GM23338 (cell line): ENCODE results near the gene SRCAP. TPM values are rescaled to one million over a fixed set of nuclear protein-coding genes. Genes with fewer than 3 reads are reported as not detected.

Experiments
- ATAC-seq: fragments of 200-7000 bp; cut with Tn5 transposase; 3 replicates; pipeline ENCODE4 v1.9.1; 2020
- DNase-seq: peaks from one replicate; pipeline ENCODE4 v3.0.0-alpha.2; 2015; ENCODE audit warnings: low spot score
- H2AFZ ChIP-seq: fragments of 200-600 bp; sonication (generic); 2 replicates; pipeline ENCODE4 v1.8.0; 2016; ENCODE audit warnings: antibody characterized with exemption, mild to moderate bottlenecking, moderate library complexity
- H3F3A ChIP-seq: fragments of 200-600 bp; sonication (generic); replicated peaks from 2 replicates; pipeline ENCODE4 v1.8.0; 2017; ENCODE audit warnings: antibody characterized with exemption, mixed run types, low read depth
- H3K27ac ChIP-seq: fragments of 200-600 bp; sonication (generic); 2 replicates; pipeline ENCODE4 v1.6.1; 2016; ENCODE audit warnings: low read depth
- H3K27me3 ChIP-seq: fragments of 200-600 bp; sonication (generic); 2 replicates; pipeline ENCODE4 v1.8.0; 2016; ENCODE audit warnings: mild to moderate bottlenecking, mixed run types, moderate library complexity; ENCODE audit not compliant: insufficient read depth
- H3K36me3 ChIP-seq: fragments of 200-600 bp; sonication (generic); 2 replicates; pipeline ENCODE4 v1.8.0; 2016; ENCODE audit warnings: mild to moderate bottlenecking; ENCODE audit not compliant: insufficient read depth
- H3K4me1 ChIP-seq: fragments of 200-600 bp; sonication (generic); 2 replicates; pipeline ENCODE4 v1.8.0; 2016; ENCODE audit warnings: mild to moderate bottlenecking, moderate library complexity; ENCODE audit not compliant: insufficient read depth
- H3K4me2 ChIP-seq: fragments of 200-600 bp; sonication (generic); 2 replicates; pipeline ENCODE4 v1.7.1; 2017; ENCODE audit warnings: mixed run types
- H3K4me3 ChIP-seq: fragments of 200-600 bp; sonication (generic); 2 replicates; pipeline ENCODE4 v1.6.1; 2016; ENCODE audit warnings: mixed run types
- H3K79me2 ChIP-seq: fragments of 200-600 bp; sonication (generic); replicated peaks from 2 replicates; pipeline ENCODE4 v1.8.0; 2017; ENCODE audit warnings: mild to moderate bottlenecking; ENCODE audit not compliant: insufficient read depth
- H3K9me2 ChIP-seq: fragments of 200-600 bp; sonication (generic); 2 replicates; pipeline ENCODE4 v1.8.0; 2017; ENCODE audit not compliant: insufficient read depth
- H4K20me1 ChIP-seq: fragments of 200-600 bp; sonication (generic); replicated peaks from 2 replicates; pipeline ENCODE4 v1.8.0; 2017; ENCODE audit warnings: mild to moderate bottlenecking; ENCODE audit not compliant: insufficient read depth
- H3K27ac Mint-ChIP-seq: 2 replicates; pipeline ENCODE4 v1.8.0; 2020; ENCODE audit warnings: inconsistent platforms, mild to moderate bottlenecking, moderate library complexity, mixed read lengths
- H3K27me3 Mint-ChIP-seq: 3 replicates; pipeline ENCODE4 v1.8.0; 2022; ENCODE audit warnings: low read depth, mild to moderate bottlenecking, moderate library complexity, mixed read lengths, inconsistent platforms; ENCODE audit not compliant: insufficient read depth, poor library complexity
- H3K36me3 Mint-ChIP-seq: 3 replicates; pipeline ENCODE4 v1.8.0; 2021; ENCODE audit warnings: low read depth, mild to moderate bottlenecking, inconsistent platforms, moderate library complexity, mixed read lengths
- H3K4me1 Mint-ChIP-seq: 3 replicates; pipeline ENCODE4 v1.8.0; 2020; ENCODE audit warnings: mild to moderate bottlenecking, inconsistent platforms, mixed read lengths
- H3K4me3 Mint-ChIP-seq: 3 replicates; pipeline ENCODE4 v1.8.0; 2021; ENCODE audit warnings: moderate library complexity, mild to moderate bottlenecking, inconsistent platforms, mixed read lengths
- H3K9me3 Mint-ChIP-seq: 3 replicates; pipeline ENCODE4 v1.8.0; 2020; ENCODE audit warnings: moderate library complexity, mild to moderate bottlenecking, inconsistent platforms, mixed read lengths
- ETS1 ChIP-seq: IDR thresholded peaks from 2 replicates; pipeline ENCODE4 v1.6.1; 2016; ENCODE audit warnings: antibody characterized with exemption
- EZH2 ChIP-seq: fragments of 200-600 bp; sonication (generic); IDR thresholded peaks from one replicate; pipeline ENCODE4 v1.8.0; 2017; ENCODE audit warnings: antibody characterized with exemption, mild to moderate bottlenecking, low read depth; ENCODE audit not compliant: unreplicated experiment
- JUNB ChIP-seq: IDR thresholded peaks from one replicate; pipeline ENCODE4 v1.6.1; 2016; ENCODE audit warnings: antibody characterized with exemption; ENCODE audit not compliant: unreplicated experiment
- REST ChIP-seq: IDR thresholded peaks from one replicate; pipeline ENCODE4 v1.6.1; 2018; ENCODE audit warnings: antibody characterized with exemption; ENCODE audit not compliant: unreplicated experiment
- ZNF114 ChIP-seq: fragments of 250-450 bp; sonication (Bioruptor Pico); IDR thresholded peaks from 2 replicates; pipeline ENCODE4 v1.5.0; 2020; ENCODE audit warnings: mild to moderate bottlenecking, moderate library complexity
- ZNF462 ChIP-seq: fragments of 250-450 bp; sonication (Bioruptor Pico); IDR thresholded peaks from 2 replicates; pipeline ENCODE4 v1.5.0; 2020; ENCODE audit warnings: mild to moderate bottlenecking, moderate library complexity
- polyA plus RNA-seq: library from polyadenylated mRNA; unstranded; fragments of >200 nt; fragmentation: Nextera tagmentation; extraction: Ambion mirVana; gene quantifications from 2 replicates; pipeline ENCODE4 v1.2.1, GENCODE V29; 2016
- total RNA-seq: library from RNA; depleted of rRNA; stranded (reverse); fragments of >200 nt; shearing (Covaris generic); gene quantifications from 2 replicates; pipeline ENCODE4 v1.2.3, GENCODE V29; 2014

SRCAP gene
- total and polyA plus RNA-seq, 2 experiments from 2014 or later: 15.3 to 38.4 TPM

GRCh38 chr16:30669026-30669902, 29.7 kb upstream of the SRCAP start:
- peaks cover 15% of the 10 kb centered on the region for H3K36me3 Mint-ChIP-seq
- no peaks in the 10 kb centered on the region for H3K36me3 ChIP-seq
- peaks cover 91% of the 10 kb centered on the region for H3K27me3 ChIP-seq
- no peaks in the 10 kb centered on the region for H3F3A ChIP-seq
- ATAC-seq: no peak
- no peak overlapping the region for H2AFZ ChIP-seq
- H3K4me1 Mint-ChIP-seq: no peaks in the 10 kb centered on the region
- H3K27ac ChIP-seq: no peak overlapping the region
- DNase-seq: no peak
- peaks cover 3% of the 10 kb centered on the region; the same call in 1 of the 3 replicates for H3K9me3 Mint-ChIP-seq
- H3K4me3 ChIP-seq: no peak overlapping the region
- H3K79me2 ChIP-seq: no peaks in the 10 kb centered on the region
- peaks cover 74% of the 10 kb centered on the region for H3K27me3 Mint-ChIP-seq
- no peak overlapping the region for H3K4me3 Mint-ChIP-seq
- H3K4me1 ChIP-seq: no peaks in the 10 kb centered on the region
- H3K27ac Mint-ChIP-seq: no peak overlapping the region
- H4K20me1 ChIP-seq: peaks cover 14% of the 10 kb centered on the region; the same call in 1 of the 2 replicates
- no peak overlapping the region for H3K4me2 ChIP-seq
- H3K9me2 ChIP-seq: no peaks in the 10 kb centered on the region
- TF ChIP-seq ZNF462 (no peak), JUNB (no peak), ZNF114 (CRISPR knock-in tag) (no peak), ETS1 (no peak), EZH2 (no peak), REST (no peak)
